Upper lobe of left lung (tissue), 4 donors: ENCODE results near the gene TNS1.

Source experiments
- EP300 ChIP-seq, 4 donors: sonication (generic); formaldehyde crosslinking; IDR thresholded peaks; one replicate each; pipeline ENCODE4 v1.5.1; 2017; ENCODE audit warnings: antibody characterized with exemption in 4 of 4, control low read depth in 2 of 4
- POLR2A ChIP-seq, 4 donors: fragments of 450-650 bp; IDR thresholded peaks; one replicate each; pipeline ENCODE4 v1.5.1; 2016 to 2017; ENCODE audit warnings: antibody characterized with exemption in 4 of 4, mild to moderate bottlenecking in 2 of 4
- POLR2AphosphoS5 ChIP-seq, 2 donors: sonication (generic); formaldehyde crosslinking; IDR thresholded peaks; one replicate each; pipeline ENCODE4 v1.5.1; 2017; ENCODE audit warnings: antibody characterized with exemption in 2 of 2
- TF ChIP-seq, protein P1 (sequence below), 6 experiments: fragments of 450-650 bp in 4 of 6; fragments of 200-600 bp in 2 of 6; sonication (generic) in 2 of 6; IDR thresholded peaks; one replicate each; pipeline ENCODE4 v1.5.1; 2016 to 2019; ENCODE audit warnings: antibody characterized with exemption in 6 of 6

DNA sequence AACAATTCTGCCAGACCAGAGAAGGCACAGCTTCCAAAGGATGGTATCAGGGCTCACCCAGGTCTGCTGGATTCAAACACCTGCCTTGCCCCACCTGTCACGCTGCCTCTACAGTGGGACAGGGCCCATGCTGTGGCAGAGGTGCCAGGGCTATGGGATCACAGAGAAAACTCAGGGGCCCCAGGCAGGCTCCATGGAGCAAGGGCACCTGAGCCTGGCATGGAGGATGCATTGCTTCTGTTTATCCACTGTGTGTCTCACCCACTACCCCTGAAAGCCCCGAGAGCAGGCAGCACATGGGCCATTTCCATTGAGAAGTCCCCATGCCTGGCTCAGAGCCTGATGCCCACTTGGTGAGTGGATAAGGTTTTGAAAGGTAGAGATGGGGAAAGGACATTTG is 76.0 kb downstream of the TNS1 start:
- TF ChIP-seq, protein P1, sequence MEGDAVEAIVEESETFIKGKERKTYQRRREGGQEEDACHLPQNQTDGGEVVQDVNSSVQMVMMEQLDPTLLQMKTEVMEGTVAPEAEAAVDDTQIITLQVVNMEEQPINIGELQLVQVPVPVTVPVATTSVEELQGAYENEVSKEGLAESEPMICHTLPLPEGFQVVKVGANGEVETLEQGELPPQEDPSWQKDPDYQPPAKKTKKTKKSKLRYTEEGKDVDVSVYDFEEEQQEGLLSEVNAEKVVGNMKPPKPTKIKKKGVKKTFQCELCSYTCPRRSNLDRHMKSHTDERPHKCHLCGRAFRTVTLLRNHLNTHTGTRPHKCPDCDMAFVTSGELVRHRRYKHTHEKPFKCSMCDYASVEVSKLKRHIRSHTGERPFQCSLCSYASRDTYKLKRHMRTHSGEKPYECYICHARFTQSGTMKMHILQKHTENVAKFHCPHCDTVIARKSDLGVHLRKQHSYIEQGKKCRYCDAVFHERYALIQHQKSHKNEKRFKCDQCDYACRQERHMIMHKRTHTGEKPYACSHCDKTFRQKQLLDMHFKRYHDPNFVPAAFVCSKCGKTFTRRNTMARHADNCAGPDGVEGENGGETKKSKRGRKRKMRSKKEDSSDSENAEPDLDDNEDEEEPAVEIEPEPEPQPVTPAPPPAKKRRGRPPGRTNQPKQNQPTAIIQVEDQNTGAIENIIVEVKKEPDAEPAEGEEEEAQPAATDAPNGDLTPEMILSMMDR (IDR thresholded peaks at IDR 0.05) = no peak
- TF ChIP-seq POLR2AphosphoS5 (IDR thresholded peaks at IDR 0.05) (no peak), EP300 (IDR thresholded peaks at IDR 0.05) (no peak), POLR2A (IDR thresholded peaks at IDR 0.05) (no peak)
